Activated effector memory CD4-positive, alpha-beta T cell treated with Interleukin-2 at 50 U/mL for 16 hours (primary cell): Measurements from ENCODE around the gene RHOD.

Experiments
- DNase-seq: peaks from one replicate; pipeline ENCODE4 v3.0.0-alpha.2; 2020

Gene RHOD, protein sequence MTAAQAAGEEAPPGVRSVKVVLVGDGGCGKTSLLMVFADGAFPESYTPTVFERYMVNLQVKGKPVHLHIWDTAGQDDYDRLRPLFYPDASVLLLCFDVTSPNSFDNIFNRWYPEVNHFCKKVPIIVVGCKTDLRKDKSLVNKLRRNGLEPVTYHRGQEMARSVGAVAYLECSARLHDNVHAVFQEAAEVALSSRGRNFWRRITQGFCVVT

GRCh38 chr11:67056267-67057204 is at the start of gene RHOD:
RHOD (plus strand) TSS chr11:67056847; CDS start chr11:67056903, 56 bp downstream.
- DNase-seq, result peak; percentile 19

DNA sequence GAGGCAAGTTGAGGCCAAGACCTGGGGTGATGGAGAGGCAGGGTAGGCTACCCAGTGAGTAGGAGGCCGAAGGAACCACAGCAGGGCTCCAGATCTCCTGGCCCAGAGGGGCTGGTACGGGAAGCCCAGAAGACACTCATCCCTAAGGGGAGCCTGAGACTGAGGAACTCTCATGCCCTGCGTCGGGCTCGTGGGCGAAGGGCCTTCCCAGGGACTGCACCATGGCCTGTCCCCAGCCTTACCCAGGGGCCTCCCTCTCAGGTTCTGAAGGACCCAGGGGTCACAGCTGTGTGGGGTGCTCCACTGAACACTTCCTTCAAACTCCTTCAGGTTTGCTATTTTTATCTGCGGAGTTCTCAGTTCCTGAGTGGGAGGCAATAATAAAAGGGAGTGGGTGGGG is 49.5 kb upstream of the RHOD start:
- no peak for DNase-seq

GRCh38 chr11:67010296-67010905 is 46.2 kb upstream of the RHOD start:
- DNase-seq, result no peak

DNA sequence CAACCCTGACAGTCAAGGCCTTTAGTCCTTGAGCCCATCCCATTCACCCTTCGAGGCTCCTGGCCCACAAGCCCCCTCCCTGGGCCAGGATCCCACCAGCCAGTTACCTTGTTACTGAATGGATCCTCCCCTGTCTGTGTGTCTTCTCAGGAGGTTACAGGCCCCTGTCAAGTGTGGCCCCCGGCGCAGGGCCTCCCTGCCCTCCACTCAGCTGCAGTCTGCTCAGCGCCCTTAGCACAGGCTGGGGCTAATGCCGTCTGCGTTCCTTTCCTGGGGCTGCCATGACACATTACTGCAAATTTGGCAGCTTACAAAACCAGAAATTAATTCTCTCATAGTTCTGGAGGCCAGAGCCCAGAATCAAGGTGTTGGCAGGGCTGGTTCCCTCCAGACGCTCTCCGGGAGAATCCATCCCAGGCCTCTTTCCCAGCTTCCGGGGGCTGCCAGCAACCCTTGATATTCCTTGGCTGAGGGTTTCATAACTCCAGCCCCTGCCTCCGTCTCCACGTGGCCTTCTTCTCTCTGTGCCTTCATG is 43.1 kb upstream of the RHOD start:
- DNase-seq, result no peak

DNA sequence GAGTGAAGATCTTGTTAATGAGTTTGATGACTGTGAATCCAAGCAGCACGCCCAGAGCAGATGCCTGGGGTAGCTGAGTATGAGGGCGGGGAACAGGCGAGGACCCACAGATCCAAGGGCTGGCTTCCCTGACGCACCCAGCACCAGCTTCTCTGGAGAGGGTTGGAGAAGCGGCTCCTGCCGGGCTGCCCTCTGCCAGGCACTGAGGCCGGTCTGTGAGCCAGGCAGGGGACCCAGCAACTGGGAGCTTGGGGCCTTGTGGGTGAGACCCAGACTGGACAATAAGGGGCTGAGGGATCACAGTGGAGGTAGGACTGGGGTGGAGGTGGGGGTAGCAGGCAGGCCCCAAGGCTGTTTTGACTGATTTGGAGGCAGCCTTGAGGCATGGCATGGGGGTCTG is 42.3 kb upstream of the RHOD start:
- DNase-seq, result no peak

DNA sequence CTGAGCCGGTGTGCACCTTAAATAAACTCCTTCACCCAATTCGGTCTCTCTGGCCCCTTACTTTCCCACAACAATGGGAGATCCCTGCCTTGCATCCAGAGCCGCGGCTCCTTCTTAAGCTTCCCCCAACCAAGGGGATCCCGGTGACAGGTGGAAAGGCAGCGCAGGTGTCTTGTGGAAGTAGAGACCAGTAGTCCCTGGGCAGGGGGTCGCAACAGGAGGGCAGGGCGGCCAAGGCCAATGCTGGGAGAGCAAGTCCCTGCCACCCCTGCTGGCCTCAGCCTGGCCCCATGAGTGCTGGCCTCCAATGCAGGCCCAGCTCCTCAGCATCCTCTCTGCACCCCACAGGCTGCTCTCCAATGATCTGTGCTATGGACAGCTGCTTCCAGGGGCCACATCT is 41.6 kb upstream of the RHOD start:
- DNase-seq, result no peak

DNA sequence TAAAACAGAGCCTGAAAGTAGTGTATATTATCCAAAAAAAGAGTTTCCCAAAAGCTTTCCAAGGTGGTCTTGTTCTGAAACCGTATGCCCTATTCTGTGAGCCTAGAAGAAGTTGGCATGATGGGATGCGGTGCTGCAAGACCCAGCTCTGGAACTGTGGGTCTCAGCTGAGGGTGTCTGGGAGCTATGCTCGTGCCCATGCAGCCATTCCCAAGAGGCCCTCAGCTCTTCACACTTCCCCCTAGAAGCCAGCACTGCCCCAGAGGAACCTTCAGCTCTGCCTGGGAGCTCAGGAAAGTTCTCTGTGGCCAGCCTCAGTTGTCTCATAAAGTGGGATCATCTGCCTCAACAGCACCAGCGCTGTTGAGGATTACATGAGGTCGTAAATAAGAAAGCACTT is 40.1 kb upstream of the RHOD start:
- DNase-seq, result no peak

- DNase-seq, result no peak
Observed at GRCh38 chr11:67020949-67021348, 35.7 kb upstream of the RHOD start.

DNA sequence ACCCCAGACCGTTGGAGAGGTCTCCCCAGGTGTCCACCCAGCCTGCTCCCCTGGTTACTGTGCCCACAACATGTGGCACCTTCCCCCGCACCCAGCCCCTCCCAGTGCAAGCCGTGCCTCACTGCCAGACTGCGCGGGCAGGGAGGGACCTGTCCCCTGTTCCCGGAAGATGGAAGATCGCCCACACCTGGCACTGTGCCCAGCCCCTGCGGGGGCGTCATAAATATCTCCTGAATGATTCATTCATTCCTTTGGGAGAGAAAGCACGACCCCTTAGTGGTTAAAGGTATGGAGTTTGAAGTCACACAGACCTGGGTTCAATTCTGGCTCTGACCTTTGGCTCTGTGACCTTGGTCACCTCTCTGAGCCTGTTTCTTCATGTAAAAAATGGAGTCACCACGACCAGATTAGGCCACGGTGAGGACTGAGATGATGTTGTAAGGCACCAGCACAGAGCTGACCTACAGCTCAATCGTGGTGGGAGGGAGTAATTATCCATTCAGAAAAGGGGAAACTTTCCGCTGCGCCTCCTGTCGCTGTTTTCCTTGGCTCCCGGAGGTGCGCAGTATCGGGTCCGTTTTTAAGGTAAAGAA is 34.2 kb upstream of the RHOD start:
- DNase-seq, result no peak

DNA sequence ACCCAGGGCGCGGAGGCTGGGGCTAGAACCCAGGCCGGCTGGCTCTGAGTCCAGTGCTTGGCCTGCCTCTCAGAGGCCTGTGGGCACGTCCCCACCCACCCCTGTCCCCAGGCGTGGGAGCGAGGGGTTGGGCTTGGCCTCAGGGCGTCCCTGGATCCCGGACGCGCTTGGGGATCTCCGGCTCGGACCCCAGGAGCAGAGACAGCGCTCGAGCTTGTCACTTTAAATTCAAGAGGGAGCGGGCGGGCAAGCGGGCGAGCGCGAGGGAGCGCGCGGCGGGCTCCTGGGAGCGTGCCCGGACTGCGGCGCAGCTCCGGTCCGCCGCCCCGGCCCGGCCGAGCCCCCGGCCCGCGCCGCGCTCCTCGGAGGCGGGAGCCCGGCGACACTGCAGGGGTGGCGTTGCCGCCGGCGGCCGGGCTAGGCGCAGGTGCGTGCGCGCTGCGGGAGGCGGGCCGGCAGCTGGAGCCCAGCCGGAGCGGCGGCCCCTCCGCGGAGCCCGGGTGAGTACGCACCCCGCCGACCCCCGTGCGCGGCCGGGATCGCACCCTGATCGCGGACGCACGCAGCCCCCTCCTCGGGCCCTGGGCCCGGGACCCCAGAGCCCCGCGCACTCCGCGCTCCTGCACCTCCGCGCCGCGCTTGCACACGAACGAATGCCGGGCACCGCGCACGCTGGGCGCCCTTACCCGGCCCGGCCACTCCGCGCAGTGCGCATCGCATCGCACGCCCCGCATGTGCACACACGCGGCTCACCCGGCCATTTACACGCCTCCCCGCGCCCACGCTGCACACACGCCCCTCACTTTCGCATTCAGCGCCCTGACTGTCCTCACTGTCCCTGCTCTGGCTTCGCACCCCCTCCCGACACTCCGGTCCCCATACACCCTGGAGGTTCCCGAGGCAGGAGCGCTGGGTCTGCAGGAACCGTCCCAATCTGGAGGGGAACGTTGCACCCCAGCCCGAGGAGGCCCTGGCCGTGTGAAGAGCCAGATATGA is 33.4 kb upstream of the RHOD start, which contains the start of gene SYT12:
Gene SYT12, plus strand, starts transcription at position 174 of the 996 bp plus-strand sequence. CDS start 7,011 bp downstream, outside the sequence.
- no peak for DNase-seq

DNA sequence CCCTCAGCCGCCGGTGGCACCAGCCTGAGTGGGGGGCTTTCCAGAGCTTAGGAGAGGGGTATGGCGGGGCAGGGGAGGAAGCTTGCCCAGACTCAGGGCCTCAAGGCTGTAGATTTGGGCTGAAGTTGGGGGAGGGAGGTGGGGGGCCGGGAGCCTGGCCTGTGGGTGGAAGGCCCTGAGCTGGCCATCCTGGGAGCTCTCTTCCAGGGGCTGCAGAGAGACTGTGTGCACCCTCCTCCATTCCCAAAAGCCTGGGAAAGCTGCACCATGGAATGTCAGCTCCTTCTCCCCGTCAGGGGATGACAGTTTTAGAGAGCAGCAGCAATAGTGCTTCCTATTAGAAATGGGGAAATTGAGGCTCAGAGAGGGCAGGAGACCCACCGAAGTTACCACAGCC is 32.7 kb upstream of the RHOD start:
- no peak for DNase-seq

DNA sequence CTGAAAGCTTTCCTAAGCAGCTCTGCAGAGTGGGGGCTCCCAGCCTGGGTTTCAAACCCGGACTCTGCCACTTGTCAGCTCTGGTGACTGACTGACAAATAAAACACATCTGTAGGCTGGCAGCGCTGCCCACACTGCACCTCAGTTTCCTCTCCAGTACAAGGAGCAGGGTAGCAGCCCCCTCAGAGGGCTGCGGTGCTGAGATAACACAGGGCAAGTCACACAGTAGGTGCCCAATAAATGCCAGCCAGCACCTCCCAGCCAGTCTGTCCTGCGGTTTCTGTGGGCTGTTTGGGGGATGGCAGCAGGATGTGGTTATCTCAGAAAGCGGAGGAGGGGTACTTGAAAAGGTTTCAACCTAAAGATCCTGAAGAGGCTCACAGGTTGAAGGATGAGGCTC is 32.2 kb upstream of the RHOD start:
- DNase-seq, result peak; percentile 45

DNA sequence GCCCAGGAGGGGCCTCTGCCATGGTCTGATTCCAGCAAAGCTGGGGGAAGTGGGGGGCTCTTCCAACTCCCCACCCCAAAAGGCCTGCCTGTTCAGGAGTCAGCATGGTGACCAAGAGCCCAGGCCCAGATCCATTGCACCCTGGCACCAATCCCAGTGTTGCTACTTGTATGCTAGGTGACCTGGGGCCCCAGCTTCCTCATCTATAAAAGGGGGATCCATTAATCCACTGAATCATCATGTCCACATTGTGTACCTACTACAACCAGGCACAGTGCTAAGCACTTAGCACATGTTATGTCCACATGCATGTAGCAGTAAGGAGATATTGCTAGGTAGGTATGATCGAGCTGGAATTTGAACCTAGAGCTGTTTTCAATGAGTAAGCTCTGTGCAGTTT is 31.7 kb upstream of the RHOD start:
- DNase-seq, result no peak

DNA sequence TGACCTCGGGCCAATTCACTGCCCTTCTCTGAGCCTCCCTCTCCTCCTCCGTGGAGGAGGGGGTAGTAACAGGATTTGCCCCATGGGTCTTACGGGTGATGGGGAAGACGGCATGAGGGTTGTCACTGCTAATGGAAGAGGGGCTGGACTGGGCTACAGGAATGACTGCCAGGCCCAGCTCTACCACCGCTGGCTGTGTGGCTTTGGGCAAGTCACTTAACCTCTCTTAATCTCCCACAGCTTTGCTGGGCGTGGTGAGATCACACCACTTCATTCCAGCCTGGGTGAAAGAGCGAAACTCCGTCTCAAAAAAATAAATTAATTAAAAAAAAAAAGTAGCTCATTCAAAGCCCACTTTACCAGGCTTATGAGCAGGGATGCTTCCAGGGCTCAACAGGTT is 30.9 kb upstream of the RHOD start:
- DNase-seq, result no peak

DNA sequence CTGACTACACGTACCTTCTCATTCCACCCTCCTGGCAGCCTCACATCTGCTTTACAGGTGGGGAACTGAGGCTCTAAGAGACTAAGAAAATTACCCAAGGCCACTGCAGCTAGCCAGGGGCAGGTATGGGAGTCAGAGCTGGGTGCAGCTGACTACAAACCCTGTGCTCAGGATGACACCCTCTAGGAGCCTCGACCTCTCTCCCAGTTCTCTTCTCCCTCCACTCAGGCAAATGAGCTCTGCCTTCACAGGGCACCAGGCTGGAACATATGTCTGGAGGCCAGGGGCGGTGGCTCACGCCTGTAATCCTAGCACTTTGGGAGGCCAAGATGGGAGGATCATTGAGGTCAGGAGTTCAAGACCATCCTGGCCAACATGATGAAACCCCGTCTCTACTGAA is 29.7 kb upstream of the RHOD start:
- DNase-seq, result no peak

DNA sequence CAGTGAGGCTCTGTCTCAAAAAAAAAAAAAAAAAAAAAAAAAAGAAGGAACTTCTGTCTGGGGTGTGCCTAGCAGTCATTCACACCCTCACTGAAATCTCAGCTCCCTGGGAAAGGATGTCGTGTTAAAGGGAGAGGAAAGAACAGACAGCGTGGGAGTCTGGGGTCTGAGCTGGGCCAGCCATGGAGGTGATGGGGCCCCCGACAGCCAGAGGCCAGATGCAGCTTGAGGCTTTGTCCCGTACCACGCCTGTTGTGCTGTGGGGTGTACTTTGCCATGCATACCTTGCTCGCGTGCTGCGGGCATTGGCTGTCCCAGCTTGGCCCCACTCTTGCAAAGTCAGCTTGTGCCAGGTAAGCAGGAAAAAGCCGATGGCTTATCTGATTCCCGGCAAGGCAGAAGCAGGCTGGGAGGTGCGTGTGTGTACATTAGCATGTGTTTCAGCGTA is 29.1 kb upstream of the RHOD start:
- DNase-seq, result no peak

- no peak for DNase-seq
Observed at GRCh38 chr11:67027943-67028542, 28.6 kb upstream of the RHOD start.

DNA sequence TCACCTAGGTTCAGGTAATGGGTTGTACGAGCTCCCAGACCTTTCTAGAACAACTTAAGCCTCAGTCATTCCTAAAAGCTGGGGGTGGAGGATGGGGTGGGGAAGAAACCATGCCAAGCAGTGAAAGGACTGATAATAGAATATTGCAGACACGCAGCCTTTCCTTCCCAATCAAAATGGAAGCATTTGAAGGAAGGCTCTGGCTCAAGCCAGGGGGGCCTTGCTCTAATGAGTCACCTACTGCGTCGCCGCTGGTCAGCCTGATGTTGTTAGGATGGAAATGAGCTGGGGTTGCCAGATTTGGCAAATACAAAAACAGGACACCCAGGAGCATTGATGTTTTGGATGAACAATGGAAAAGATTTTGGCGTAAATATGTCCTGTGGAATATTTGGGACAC is 27.5 kb upstream of the RHOD start:
- DNase-seq, result no peak

GRCh38 chr11:67030976-67031375 is 25.7 kb upstream of the RHOD start:
- no peak for DNase-seq

DNA sequence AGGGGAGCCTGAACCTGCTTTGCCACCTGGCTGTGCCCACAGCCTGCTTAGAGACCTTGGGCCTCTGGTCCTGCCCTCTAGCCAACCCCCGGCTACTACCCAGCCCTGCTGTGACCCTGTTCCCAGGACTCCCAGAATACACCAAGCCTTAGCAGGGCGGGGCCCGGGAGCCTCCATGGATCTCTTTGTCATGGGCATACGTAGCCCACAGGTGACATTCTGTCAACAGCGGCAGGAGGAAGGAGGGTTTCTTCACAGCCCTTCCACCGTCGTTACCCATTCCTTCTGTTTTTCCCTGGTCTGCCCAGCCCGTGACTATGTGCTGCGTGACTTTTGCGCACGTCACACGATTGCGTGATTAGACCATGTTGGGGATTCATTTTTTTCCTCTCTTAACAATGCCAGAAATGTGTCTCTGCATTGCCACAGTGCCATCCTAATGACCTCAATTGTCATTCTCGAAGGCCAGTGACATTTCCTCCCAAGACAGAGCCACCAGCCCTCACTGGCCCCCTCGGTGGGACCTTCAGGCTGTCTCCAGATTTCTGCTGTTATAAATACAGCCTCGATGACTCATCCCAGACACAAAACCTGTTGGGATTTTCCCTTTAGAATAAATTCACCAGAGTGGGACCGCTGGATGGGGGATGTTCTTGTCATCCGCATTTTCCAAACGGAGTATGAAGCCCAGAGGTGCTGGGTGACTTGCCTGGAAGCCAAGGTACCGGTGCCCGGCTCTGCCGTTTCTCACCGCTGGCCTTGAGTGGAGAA is 24.7 kb upstream of the RHOD start:
- DNase-seq, result no peak
